ENCODE measurements around the gene HAP1. TPM values are rescaled to one million over a fixed set of nuclear protein-coding genes. Genes with fewer than 3 reads are reported as not detected.

HAP1 gene
- total and polyA plus RNA-seq, 2 experiments from 2014 or later: 0.98 to 2.1 TPM

GRCh38 chr17:41762391-41762790 is 27.9 kb upstream of the HAP1 start:
- no peaks in the 10 kb centered on the region for H3K27me3 ChIP-seq
- H3K27ac ChIP-seq: no peak overlapping the region
- no peak overlapping the region for H3K4me3 ChIP-seq
- no peak for TF ChIP-seq CTCF (IDR thresholded peaks at IDR 0.05; ENCODE audit: low read depth, low read length)
- DNase-seq (ENCODE audit: low read depth in 1 of 2, low spot score in 1 of 2): no peak
- peaks cover 77% of the 10 kb centered on the region for H3K36me3 ChIP-seq
- no peaks in the 10 kb centered on the region for H3K4me1 ChIP-seq (ENCODE audit: low read depth)
- H3K9me3 ChIP-seq (ENCODE audit: low read depth): no peaks in the 10 kb centered on the region

- H3K27ac ChIP-seq: no peak overlapping the region
- no peaks in the 10 kb centered on the region for H3K4me1 ChIP-seq (ENCODE audit: low read depth)
- DNase-seq (ENCODE audit: low read depth in 1 of 2, low spot score in 1 of 2): no peak
- no peak overlapping the region for H3K4me3 ChIP-seq
- no peak for TF ChIP-seq CTCF (IDR thresholded peaks at IDR 0.05; ENCODE audit: low read depth, low read length)
- H3K36me3 ChIP-seq: peaks cover 80% of the 10 kb centered on the region
- no peaks in the 10 kb centered on the region for H3K9me3 ChIP-seq (ENCODE audit: low read depth)
- no peaks in the 10 kb centered on the region for H3K27me3 ChIP-seq
These were observed 26.4 kb upstream of the HAP1 start for GRCh38 chr17:41760878-41761277.

GRCh38 chr17:41758601-41759000 is 24.2 kb upstream of the HAP1 start:
- no peak for DNase-seq (ENCODE audit: low read depth in 1 of 2, low spot score in 1 of 2)
- Histone ChIP-seq H3K27me3 (no peaks in the 10 kb centered on the region), H3K27ac (no peak overlapping the region), H3K4me3 (no peak overlapping the region), H3K36me3 (peaks cover 71% of the 10 kb centered on the region), H3K4me1 (ENCODE audit: low read depth) (no peaks in the 10 kb centered on the region), H3K9me3 (ENCODE audit: low read depth) (no peaks in the 10 kb centered on the region)
- no peak for TF ChIP-seq CTCF (IDR thresholded peaks at IDR 0.05; ENCODE audit: low read depth, low read length)

- no peaks in the 10 kb centered on the region for H3K9me3 ChIP-seq (ENCODE audit: low read depth)
- H3K4me3 ChIP-seq: no peak overlapping the region
- no peaks in the 10 kb centered on the region for H3K4me1 ChIP-seq (ENCODE audit: low read depth)
- DNase-seq (ENCODE audit: low read depth in 1 of 2, low spot score in 1 of 2): no peak
- H3K27ac ChIP-seq: peak overlapping the region; percentile 71
- no peaks in the 10 kb centered on the region for H3K27me3 ChIP-seq
- TF ChIP-seq CTCF (IDR thresholded peaks at IDR 0.05; ENCODE audit: low read depth, low read length): no peak
- H3K36me3 ChIP-seq: peaks cover 33% of the 10 kb centered on the region
These were observed 19.6 kb upstream of the HAP1 start for GRCh38 chr17:41754066-41754465.

- Histone ChIP-seq H3K4me3 (no peak overlapping the region), H3K4me1 (ENCODE audit: low read depth) (no peaks in the 10 kb centered on the region), H3K27me3 (no peaks in the 10 kb centered on the region), H3K36me3 (peaks cover 16% of the 10 kb centered on the region), H3K9me3 (ENCODE audit: low read depth) (no peaks in the 10 kb centered on the region), H3K27ac (peak overlapping the region; percentile 58)
- DNase-seq (ENCODE audit: low read depth in 1 of 2, low spot score in 1 of 2): no peak
- no peak for TF ChIP-seq CTCF (IDR thresholded peaks at IDR 0.05; ENCODE audit: low read depth, low read length)
These were observed 16.8 kb upstream of the HAP1 start for GRCh38 chr17:41751288-41751687.

GRCh38 chr17:41750862-41751261 is 16.4 kb upstream of the HAP1 start:
- H3K4me3 ChIP-seq: no peak overlapping the region
- no peak for TF ChIP-seq CTCF (IDR thresholded peaks at IDR 0.05; ENCODE audit: low read depth, low read length)
- H3K9me3 ChIP-seq (ENCODE audit: low read depth): no peaks in the 10 kb centered on the region
- no peaks in the 10 kb centered on the region for H3K4me1 ChIP-seq (ENCODE audit: low read depth)
- no peak for DNase-seq (ENCODE audit: low read depth in 1 of 2, low spot score in 1 of 2)
- H3K36me3 ChIP-seq: peaks cover 11% of the 10 kb centered on the region
- H3K27me3 ChIP-seq: no peaks in the 10 kb centered on the region
- no peak overlapping the region for H3K27ac ChIP-seq
